H1 (cell line): ENCODE data around the gene PDXP. TPM values are rescaled to one million over a fixed set of nuclear protein-coding genes. Genes with fewer than 3 reads are reported as not detected.

Experiments
- CTCF ChIA-PET: fragments of 300-600 bp; sonication (Branson Sonifier 250); formaldehyde crosslinking; loops from one replicate; lab custom pipeline; 2021; ENCODE audit not compliant: partially characterized antibody; lab: Charles Lee
- POLR2A ChIA-PET: fragments of 300-600 bp; sonication (Branson Sonifier 250); formaldehyde crosslinking; loops from one replicate; lab custom pipeline; 2021; ENCODE audit warnings: inconsistent platforms; ENCODE audit not compliant: partially characterized antibody; lab: Charles Lee
- DNase-seq, 2 experiments: peaks; one replicate each; pipeline versions ENCODE4 v3.0.0 to v3.0.0-alpha.2; 2010 to 2022; ENCODE audit warnings: low spot score in 2 of 2, low read depth in 1 of 2, mixed read lengths in 1 of 2
- FAIRE-seq: peaks from 2 replicates; lab custom pipeline; 2011; peaks lifted over from hg19 to GRCh38; lab: Jason Lieb, UNC
- H2AFZ ChIP-seq: 2 replicates; pipeline ENCODE4 v1.8.1; 2012; ENCODE audit warnings: low read length, inconsistent platforms
- H2AK5ac ChIP-seq: 2 replicates; pipeline ENCODE4 v1.6.1; 2013; ENCODE audit warnings: low read depth, low read length
- H2BK120ac ChIP-seq: replicated peaks from 2 replicates; pipeline ENCODE3; 2013; ENCODE audit warnings: low read depth, low read length, inconsistent platforms
- H2BK12ac ChIP-seq: 2 replicates; pipeline ENCODE4 v1.6.1; 2013; ENCODE audit warnings: low read depth, low read length
- H2BK15ac ChIP-seq: 2 replicates; pipeline ENCODE4 v1.6.1; 2013; ENCODE audit warnings: low read length
- H2BK20ac ChIP-seq: 2 replicates; pipeline ENCODE4 v1.6.1; 2013; ENCODE audit warnings: low read length
- H2BK5ac ChIP-seq: 2 replicates; pipeline ENCODE4 v1.6.1; 2013; ENCODE audit warnings: low read depth, low read length
- H3K14ac ChIP-seq: 2 replicates; pipeline ENCODE4 v1.6.1; 2013; ENCODE audit warnings: inconsistent platforms; ENCODE audit not compliant: insufficient read length
- H3K18ac ChIP-seq: 2 replicates; pipeline ENCODE4 v1.6.1; 2013; ENCODE audit warnings: low read length; ENCODE audit errors: extremely low read depth
- H3K23ac ChIP-seq: 2 replicates; pipeline ENCODE4 v1.6.1; 2013; ENCODE audit warnings: inconsistent platforms; ENCODE audit not compliant: insufficient read length
- H3K23me2 ChIP-seq: 2 replicates; pipeline ENCODE4 v1.6.1; 2013; ENCODE audit warnings: low read depth, low read length
- H3K27ac ChIP-seq: 2 replicates; pipeline ENCODE4 v1.6.1; 2011; ENCODE audit warnings: low read depth, low read length, inconsistent platforms
- H3K27me3 ChIP-seq, 4 experiments: replicated peaks in 1 of 4; 1 replicate in 1 of 4; 2 replicates in 3 of 4; pipeline versions ENCODE4 v1.6.1 to v1.8.1; 2011 to 2013; ENCODE audit warnings: low read length in 3 of 4, mild to moderate bottlenecking in 3 of 4, inconsistent platforms in 2 of 4, mixed read lengths in 2 of 4, moderate library complexity in 1 of 4; ENCODE audit not compliant: control insufficient read depth in 3 of 4, insufficient read depth in 3 of 4; ENCODE audit errors: extremely low read depth in 1 of 4
- H3K36me3 ChIP-seq, 4 experiments: 2 replicates each; pipeline versions ENCODE4 v1.6.1 to v1.8.1; 2011 to 2013; ENCODE audit warnings: mild to moderate bottlenecking in 4 of 4, low read length in 3 of 4, moderate library complexity in 2 of 4, control low read depth in 1 of 4, inconsistent platforms in 1 of 4; ENCODE audit not compliant: insufficient read depth in 4 of 4, control insufficient read depth in 2 of 4
- H3K4ac ChIP-seq: replicated peaks from 2 replicates; pipeline ENCODE3; 2013; ENCODE audit warnings: low read length, low read depth, mixed read lengths, inconsistent platforms; ENCODE audit not compliant: insufficient read length
- H3K4me1 ChIP-seq, 4 experiments: replicated peaks in 1 of 4; 1 replicate in 1 of 4; 2 replicates in 3 of 4; pipeline versions ENCODE4 v1.6.1 to v1.8.1; 2011 to 2013; ENCODE audit warnings: low read length in 3 of 4, inconsistent platforms in 2 of 4, mixed read lengths in 1 of 4; ENCODE audit not compliant: insufficient read depth in 4 of 4, control insufficient read depth in 3 of 4
- H3K4me2 ChIP-seq, 2 experiments: 2 replicates each; pipeline versions ENCODE4 v1.6.1 to v1.8.1; 2011 to 2013; ENCODE audit warnings: low read depth in 2 of 2, low read length in 2 of 2, control low read depth in 1 of 2, inconsistent platforms in 1 of 2, mild to moderate bottlenecking in 1 of 2; ENCODE audit not compliant: insufficient read depth in 1 of 2
- H3K4me3 ChIP-seq, 4 experiments: fragments of 200-600, 300-600 bp in 1 of 4; sonication (generic), shearing (Covaris generic), sonication (Bioruptor Twin) in 1 of 4; 2 replicates each; pipeline versions ENCODE4 v1.5.1 to v1.8.1; 2011 to 2016; ENCODE audit warnings: low read length in 4 of 4, low read depth in 3 of 4, control low read depth in 2 of 4, inconsistent platforms in 2 of 4, mild to moderate bottlenecking in 2 of 4, mixed read lengths in 1 of 4, moderate library complexity in 1 of 4; ENCODE audit not compliant: insufficient read depth in 2 of 4; ENCODE audit errors: extremely low read depth in 1 of 4
- H3K56ac ChIP-seq: replicated peaks from 2 replicates; pipeline ENCODE3; 2013; ENCODE audit warnings: low read depth, mild to moderate bottlenecking, mixed read lengths, low read length, inconsistent platforms; ENCODE audit not compliant: insufficient read length
- H3K79me1 ChIP-seq: 2 replicates; pipeline ENCODE4 v1.6.1; 2013; ENCODE audit warnings: low read depth, low read length, control low read depth
- H3K79me2 ChIP-seq, 2 experiments: 2 replicates each; pipeline versions ENCODE4 v1.6.1 to v1.8.1; 2012 to 2013; ENCODE audit warnings: low read length in 2 of 2, mild to moderate bottlenecking in 2 of 2, inconsistent platforms in 1 of 2; ENCODE audit not compliant: insufficient read depth in 2 of 2, control insufficient read depth in 1 of 2
- H3K9ac ChIP-seq, 4 experiments: replicated peaks in 1 of 4; 1 replicate in 1 of 4; 2 replicates in 3 of 4; pipeline versions ENCODE4 v1.6.1 to v1.8.1; 2011 to 2013; ENCODE audit warnings: low read depth in 3 of 4, low read length in 3 of 4, control low read depth in 2 of 4, mild to moderate bottlenecking in 2 of 4, moderate library complexity in 2 of 4, inconsistent platforms in 1 of 4; ENCODE audit errors: extremely low read depth in 1 of 4
- H3K9me3 ChIP-seq, 2 experiments: 2 replicates each; pipeline versions ENCODE4 v1.6.1 to v1.8.1; 2012 to 2013; ENCODE audit warnings: mild to moderate bottlenecking in 2 of 2, moderate library complexity in 2 of 2, control low read depth in 1 of 2, inconsistent platforms in 1 of 2, low read depth in 1 of 2, low read length in 1 of 2, mixed read lengths in 1 of 2; ENCODE audit not compliant: insufficient read depth in 2 of 2
- H4K20me1 ChIP-seq, 2 experiments: replicated peaks in 1 of 2; 2 replicates each; pipeline versions ENCODE3 to v1.8.1; 2011 to 2013; ENCODE audit warnings: inconsistent platforms in 2 of 2, low read length in 2 of 2, mild to moderate bottlenecking in 1 of 2; ENCODE audit not compliant: insufficient read depth in 2 of 2, control insufficient read depth in 1 of 2
- H4K5ac ChIP-seq: 2 replicates; pipeline ENCODE4 v1.6.1; 2013; ENCODE audit warnings: low read length, low read depth, mixed read lengths, inconsistent platforms; ENCODE audit not compliant: insufficient read length
- H4K8ac ChIP-seq: 2 replicates; pipeline ENCODE4 v1.8.0; 2013; ENCODE audit warnings: mild to moderate bottlenecking, moderate library complexity, low read length, inconsistent platforms; ENCODE audit not compliant: insufficient read depth; ENCODE audit errors: extremely low read depth
- H4K91ac ChIP-seq: replicated peaks from 2 replicates; pipeline ENCODE3; 2013; ENCODE audit warnings: low read length, mixed read lengths, inconsistent platforms; ENCODE audit not compliant: insufficient read length
- ATF3 ChIP-seq: IDR thresholded peaks from 2 replicates; pipeline ENCODE4 v1.6.1; 2011; ENCODE audit warnings: low read depth, mild to moderate bottlenecking, low read length; ENCODE audit not compliant: insufficient read depth
- HDAC6 ChIP-seq: IDR thresholded peaks from one replicate; pipeline ENCODE4 v1.7.1; 2012; ENCODE audit warnings: low read depth, mild to moderate bottlenecking, inconsistent platforms, low read length, moderate library complexity
- KDM4A ChIP-seq: IDR thresholded peaks from one replicate; pipeline ENCODE4 v1.7.1; 2012; ENCODE audit warnings: low read depth, mild to moderate bottlenecking, moderate library complexity, low read length, inconsistent platforms; ENCODE audit not compliant: severe bottlenecking
- MAX ChIP-seq: IDR thresholded peaks from 2 replicates; pipeline ENCODE4 v1.6.1; 2012; ENCODE audit warnings: inconsistent platforms
- POU5F1 ChIP-seq: IDR thresholded peaks from 2 replicates; pipeline ENCODE4 v1.6.1; 2011; ENCODE audit warnings: low read depth, mild to moderate bottlenecking, low read length, moderate library complexity
- SIN3A ChIP-seq, 2 experiments: IDR thresholded peaks in 1 of 2; conservative IDR thresholded peaks in 1 of 2; 2 replicates each; pipeline ENCODE4 v1.6.1; 2011 to 2012; ENCODE audit warnings: low read length in 2 of 2, improper control_type of control experiment in 1 of 2, low read depth in 1 of 2, mild to moderate bottlenecking in 1 of 2
- WGBS, 2 experiments: shearing (Covaris generic) in 1 of 2; methylation state at CpG; one replicate each; pipeline versions ENCODE4 v1.1.6 to v1.1.7; 2013 to 2015; ENCODE audit warnings: low lambda C conversion rate in 2 of 2, mixed read lengths in 2 of 2, inconsistent platforms in 1 of 2, low coverage in 1 of 2, missing lambda C conversion rate in 1 of 2; ENCODE audit not compliant: insufficient replicate concordance in 2 of 2, insufficient coverage in 1 of 2, insufficient read length in 1 of 2; ENCODE audit errors: extremely low coverage in 1 of 2, missing lambda C conversion rate in 1 of 2; 5-methylcytosine and 5-hydroxymethylcytosine counted together
- polyA plus RNA-seq, 7 experiments: library from polyadenylated mRNA; depleted of rRNA in 3 of 7; stranded (reverse) in 5 of 7; unstranded in 2 of 7; fragments of >200 nt in 5 of 7; fragments of 200-250 nt in 2 of 7; gene quantifications; 1 replicate in 5 of 7; 2 replicates in 1 of 7; 4 replicates in 1 of 7; pipeline versions ENCODE4 v1.2.1 to v1.2.3, GENCODE V29; 2011 to 2013; ENCODE audit warnings: missing spikeins in 2 of 7, mixed read lengths in 2 of 7
- total RNA-seq: library from RNA; stranded (reverse); fragmentation: NEBNext Ultra II Directional; extraction: Animal tissue kit (Norgen Biotek cat#: 25700); gene quantifications from 2 replicates; pipeline ENCODE4 v1.2.1, GENCODE V29; 2021

Gene PDXP
- total and polyA plus RNA-seq, 2 of the 8 experiments (the other 6 are each of a cell fraction or from before 2014, with no cell fraction given) = 36.6 to 67.7 TPM

GRCh38 chr22:37611207-37611606, 47.3 kb upstream of the PDXP start:
- POLR2A ChIA-PET = interaction anchor here (4.7 to 7.8 kb wide), 2 partner anchors 11 to 22 kb away, joined by 25 to 63 read pairs; no protein-coding TSS in a partner anchor
- no peak for FAIRE-seq

More at GRCh38 chr22:37611207-37611606, 47.3 kb upstream of the PDXP start:
- Histone ChIP-seq H3K23me2 (peaks cover 13% of the 10 kb centered on the region), H2BK15ac (no peak overlapping the region), H3K27me3 (no peaks in the 10 kb centered on the region), H3K9ac (no peak overlapping the region), H3K4me2 (no peak overlapping the region), H2AK5ac (no peak overlapping the region), H3K4me1 (peaks cover 0 to 8% (median 6%) of the 10 kb centered on the region in 4 experiments; a peak in 6 of 7 replicates), H3K79me1 (0 out of 2 replicates have a peak, but pooled peaks cover 7% of the 10 kb centered on the region), H2BK20ac (no peak overlapping the region), H3K4me3 (no peak overlapping the region), H4K20me1 (peaks cover 0 to 2% of the 10 kb centered on the region in 2 experiments), H3K23ac (no peak overlapping the region), H3K79me2 (peaks cover 0 to 11% of the 10 kb centered on the region in 2 experiments; a peak in 1 of 4 replicates), H3K56ac (no peak overlapping the region), H2BK5ac (no peak overlapping the region), H2AFZ (no peak overlapping the region), H3K9me3 (no peaks in the 10 kb centered on the region), H2BK12ac (no peak overlapping the region), H3K27ac (no peak overlapping the region), H3K36me3 (peaks cover 0 to 9% (median 2%) of the 10 kb centered on the region in 4 experiments; a peak in 5 of 8 replicates), H3K18ac (no peak overlapping the region), H4K5ac (no peak overlapping the region), H3K14ac (no peak overlapping the region), H4K8ac (no peak overlapping the region), H2BK120ac (no peak overlapping the region), H4K91ac (no peak overlapping the region), H3K4ac (no peak overlapping the region)
- CTCF ChIA-PET = interaction anchor here (0.6 to 2.7 kb wide), 4 partner anchors 16 to 99 kb away, joined by 4 to 11 read pairs (median 4); no protein-coding TSS in a partner anchor
- WGBS, 2 experiments = 92% methylated on average over 6 of the region's 6 CpGs; no CpG with 5 or more reads in 1 of the 2 experiments
- TF ChIP-seq SIN3A (conservative IDR thresholded peaks at IDR 0.05 in 1 of 2, IDR thresholded peaks at IDR 0.05 in 1 of 2; ENCODE audit: low read depth in 1 of 2, low read length in 2 of 2) (no peak), ATF3 (no peak), MAX (no peak), HDAC6 (no peak), POU5F1 (no peak), KDM4A (no peak)
- DNase-seq = no peak
